HCT116 (cell line): Measurements from ENCODE around the gene ATP2B3. TPM values are rescaled to one million over a fixed set of nuclear protein-coding genes. Genes with fewer than 3 reads are reported as not detected.

Experiments
- ATAC-seq: fragments of 200-7000 bp; cut with Tn5 transposase; 2 replicates; pipeline ENCODE4 v1.9.1; 2020; ENCODE audit warnings: mild to moderate bottlenecking, moderate library complexity
- BruUV-seq: library from RNA; stranded (reverse); fragments of 400-500 nt; replicated peaks from 2 replicates; lab custom pipeline; 2021; lab: Mats Ljungman, UMichigan
- CTCF ChIA-PET: fragments of 300-600 bp; sonication (Branson Sonifier 250); formaldehyde crosslinking; loops from one replicate; lab custom pipeline; 2021; ENCODE audit warnings: antibody characterized with exemption; lab: Charles Lee
- POLR2A ChIA-PET: fragments of 300-600, 350-600 bp; sonication (Branson Sonifier 250); formaldehyde crosslinking; loops from one replicate; lab custom pipeline; 2021; ENCODE audit warnings: antibody characterized with exemption; lab: Charles Lee
- RAD21 ChIA-PET, 2 experiments: fragments of 300-600 bp; sonication (Branson Sonifier 250); formaldehyde crosslinking; loops; one replicate each; lab custom pipeline; 2023; ENCODE audit warnings: low total read pairs in 2 of 2; ENCODE audit not compliant: uncharacterized antibody in 2 of 2, unreplicated experiment in 2 of 2, low non-redundant PET in 1 of 2; lab: Charles Lee
- DNase-seq: peaks from one replicate; pipeline ENCODE4 v3.0.0-alpha.2; 2010; ENCODE audit warnings: low read depth, low spot score
- H2AFZ ChIP-seq: fragments of 200-600 bp; shearing (Covaris generic), sonication (generic); 2 replicates; pipeline ENCODE4 v1.6.1; 2017; ENCODE audit warnings: low read depth, mixed run types, mixed read lengths, antibody characterized with exemption, low read length; ENCODE audit not compliant: poor library complexity, severe bottlenecking
- H3K27ac ChIP-seq: 2 replicates; pipeline ENCODE4 v1.5.1; 2012; ENCODE audit warnings: low read depth, low read length
- H3K27me3 ChIP-seq: fragments of 200-600 bp; sonication (generic); 2 replicates; pipeline ENCODE4 v1.6.1; 2016; ENCODE audit warnings: mixed run types, low read length, mixed read lengths; ENCODE audit not compliant: insufficient read depth
- H3K36me3 ChIP-seq, 2 experiments: fragments of 200-500 bp in 1 of 2; fragments of 200-600 bp in 1 of 2; sonication (Bioruptor generic) in 1 of 2; sonication (generic) in 1 of 2; 2 replicates each; pipeline versions ENCODE4 v1.5.1 to v1.6.1; 2014 to 2016; ENCODE audit warnings: low read length in 2 of 2, inconsistent platforms in 1 of 2, mixed read lengths in 1 of 2, mixed run types in 1 of 2; ENCODE audit not compliant: insufficient read depth in 2 of 2, control insufficient read depth in 1 of 2
- H3K4me1 ChIP-seq, 2 experiments: fragments of 200-600 bp in 1 of 2; sonication (generic) in 1 of 2; 2 replicates each; pipeline versions ENCODE4 v1.5.1 to v1.6.1; 2012 to 2017; ENCODE audit warnings: low read length in 2 of 2, inconsistent platforms in 1 of 2, mild to moderate bottlenecking in 1 of 2, mixed read lengths in 1 of 2, mixed run types in 1 of 2, moderate library complexity in 1 of 2; ENCODE audit not compliant: insufficient read depth in 2 of 2, control insufficient read depth in 1 of 2
- H3K4me2 ChIP-seq: fragments of 200-600 bp; sonication (generic); 2 replicates; pipeline ENCODE4 v1.6.1; 2017; ENCODE audit warnings: mixed run types, low read length, mixed read lengths
- H3K4me3 ChIP-seq, 2 experiments: fragments of 200-600 bp in 1 of 2; sonication (generic) in 1 of 2; replicated peaks in 1 of 2; 2 replicates each; pipeline ENCODE4 v1.5.1; 2011 to 2016; ENCODE audit warnings: low read length in 2 of 2, control low read depth in 1 of 2, low read depth in 1 of 2, mild to moderate bottlenecking in 1 of 2, mixed read lengths in 1 of 2, mixed run types in 1 of 2
- H3K79me2 ChIP-seq: fragments of 200-600 bp; sonication (generic); 2 replicates; pipeline ENCODE4 v1.6.1; 2017; ENCODE audit warnings: mild to moderate bottlenecking, mixed run types, low read length, moderate library complexity, mixed read lengths; ENCODE audit not compliant: insufficient read depth
- H3K9ac ChIP-seq: fragments of 200-600 bp; sonication (generic); 2 replicates; pipeline ENCODE4 v1.6.1; 2016; ENCODE audit warnings: low read length, mixed read lengths
- H3K9me2 ChIP-seq: fragments of 200-600 bp; sonication (generic), shearing (Covaris generic); 2 replicates; pipeline ENCODE4 v1.6.1; 2017; ENCODE audit warnings: mixed run types, mild to moderate bottlenecking, moderate library complexity; ENCODE audit not compliant: insufficient read depth
- H3K9me3 ChIP-seq, 2 experiments: fragments of 200-500 bp in 1 of 2; fragments of 200-600 bp in 1 of 2; sonication (Bioruptor generic) in 1 of 2; sonication (generic) in 1 of 2; 2 replicates each; pipeline ENCODE4 v1.6.1; 2014 to 2017; ENCODE audit warnings: low read length in 2 of 2, mixed read lengths in 2 of 2, inconsistent platforms in 1 of 2, low read depth in 1 of 2, mild to moderate bottlenecking in 1 of 2, mixed run types in 1 of 2, moderate library complexity in 1 of 2; ENCODE audit not compliant: control insufficient read depth in 1 of 2, insufficient read depth in 1 of 2
- H4K20me1 ChIP-seq: fragments of 200-600 bp; sonication (generic), shearing (Covaris generic); 2 replicates; pipeline ENCODE4 v1.6.1; 2017; ENCODE audit warnings: mixed run types, mild to moderate bottlenecking, moderate library complexity; ENCODE audit not compliant: insufficient read depth
- CBX3 ChIP-seq: IDR thresholded peaks from 2 replicates; pipeline ENCODE4 v1.6.1; 2012; ENCODE audit warnings: low read depth
- CEBPB ChIP-seq: IDR thresholded peaks from 2 replicates; pipeline ENCODE4 v1.6.1; 2012; ENCODE audit warnings: low read depth
- ELF1 ChIP-seq: IDR thresholded peaks from 2 replicates; pipeline ENCODE4 v1.6.1; 2012; ENCODE audit warnings: low read depth, borderline replicate concordance
- POLR2A ChIP-seq: IDR thresholded peaks from 2 replicates; pipeline ENCODE4 v1.7.0; 2011; ENCODE audit warnings: borderline replicate concordance; ENCODE audit not compliant: insufficient read depth, insufficient read length; ENCODE audit errors: extremely low read depth
- POLR2AphosphoS5 ChIP-seq: IDR thresholded peaks from 2 replicates; pipeline ENCODE4 v1.6.1; 2011; ENCODE audit warnings: mild to moderate bottlenecking, low read depth, low read length, moderate library complexity
- REST ChIP-seq: IDR thresholded peaks from 2 replicates; pipeline ENCODE4 v1.6.1; 2012; ENCODE audit warnings: low read depth
- SIN3A ChIP-seq: IDR thresholded peaks from 2 replicates; pipeline ENCODE4 v1.6.1; 2012; ENCODE audit warnings: low read depth
- SP1 ChIP-seq: IDR thresholded peaks from 2 replicates; pipeline ENCODE4 v1.6.1; 2012; ENCODE audit warnings: low read depth
- SRF ChIP-seq: IDR thresholded peaks from 2 replicates; pipeline ENCODE4 v1.6.1; 2012; ENCODE audit warnings: low read depth
- ZFX ChIP-seq: fragments of 450-650 bp; IDR thresholded peaks from 2 replicates; pipeline ENCODE4 v1.6.1; 2017
- ZNF274 ChIP-seq: fragments of 200-500 bp; sonication (Bioruptor generic); IDR thresholded peaks from 2 replicates; pipeline ENCODE4 v1.6.1; 2014; ENCODE audit warnings: mild to moderate bottlenecking, low read depth, low read length, inconsistent platforms
- intact Hi-C: fragments of 100-400 bp; cut with micrococcal nuclease; formaldehyde crosslinking; loops from 2 replicates; pipeline ENCODE4 v1.10.0; 2022
- total RNA-seq: library from RNA; stranded (reverse); gene quantifications from one replicate; pipeline ENCODE4 v1.2.1, GENCODE V29; 2021; ENCODE audit not compliant: unreplicated experiment
- TF ChIP-seq, protein P1 (sequence below): IDR thresholded peaks from 2 replicates; pipeline ENCODE4 v1.6.1; 2012
- TF ChIP-seq, protein P2 (sequence below): IDR thresholded peaks from 2 replicates; pipeline ENCODE4 v1.6.1; 2011; ENCODE audit warnings: mild to moderate bottlenecking, low read length, moderate library complexity; ENCODE audit not compliant: insufficient replicate concordance; ENCODE audit errors: extremely low read depth

The ATP2B3 gene
- total RNA-seq, 1 experiment from 2014 or later: not detected

GRCh38 chrX:153511784-153512500 is 5.5 kb upstream of the ATP2B3 start (continued):
- TF ChIP-seq REST: no peak
- no peak for TF ChIP-seq CBX3

DNA sequence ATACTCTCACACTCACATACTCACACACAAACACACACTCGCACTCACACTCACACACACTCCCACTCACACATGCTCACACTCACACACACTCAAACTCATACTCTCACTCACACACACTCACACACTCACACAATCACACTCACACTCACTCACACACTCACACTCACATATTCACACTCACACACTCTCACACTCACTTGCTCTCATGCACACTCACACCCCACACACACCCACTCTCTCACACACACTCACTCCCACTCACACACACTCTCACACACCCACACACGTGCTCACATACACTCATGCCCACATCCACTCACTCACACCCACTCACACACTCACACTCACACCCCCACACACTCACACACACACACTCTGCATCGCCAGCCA is 4.9 kb upstream of the ATP2B3 start:
- POLR2A ChIA-PET: no interaction called here
- no peak overlapping the region for H3K4me3 ChIP-seq
- no peaks in the 10 kb centered on the region for H3K79me2 ChIP-seq
- TF ChIP-seq POLR2AphosphoS5 (no peak), SIN3A (no peak), CEBPB (no peak), POLR2A (no peak), SP1 (no peak), ZFX (no peak), ZNF274 (no peak), SRF (no peak), ELF1 (no peak)
- TF ChIP-seq, protein P1, sequence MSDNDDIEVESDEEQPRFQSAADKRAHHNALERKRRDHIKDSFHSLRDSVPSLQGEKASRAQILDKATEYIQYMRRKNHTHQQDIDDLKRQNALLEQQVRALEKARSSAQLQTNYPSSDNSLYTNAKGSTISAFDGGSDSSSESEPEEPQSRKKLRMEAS: no peak
- TF ChIP-seq, protein P2, sequence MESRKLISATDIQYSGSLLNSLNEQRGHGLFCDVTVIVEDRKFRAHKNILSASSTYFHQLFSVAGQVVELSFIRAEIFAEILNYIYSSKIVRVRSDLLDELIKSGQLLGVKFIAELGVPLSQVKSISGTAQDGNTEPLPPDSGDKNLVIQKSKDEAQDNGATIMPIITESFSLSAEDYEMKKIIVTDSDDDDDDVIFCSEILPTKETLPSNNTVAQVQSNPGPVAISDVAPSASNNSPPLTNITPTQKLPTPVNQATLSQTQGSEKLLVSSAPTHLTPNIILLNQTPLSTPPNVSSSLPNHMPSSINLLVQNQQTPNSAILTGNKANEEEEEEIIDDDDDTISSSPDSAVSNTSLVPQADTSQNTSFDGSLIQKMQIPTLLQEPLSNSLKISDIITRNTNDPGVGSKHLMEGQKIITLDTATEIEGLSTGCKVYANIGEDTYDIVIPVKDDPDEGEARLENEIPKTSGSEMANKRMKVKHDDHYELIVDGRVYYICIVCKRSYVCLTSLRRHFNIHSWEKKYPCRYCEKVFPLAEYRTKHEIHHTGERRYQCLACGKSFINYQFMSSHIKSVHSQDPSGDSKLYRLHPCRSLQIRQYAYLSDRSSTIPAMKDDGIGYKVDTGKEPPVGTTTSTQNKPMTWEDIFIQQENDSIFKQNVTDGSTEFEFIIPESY: no peak
- H3K9me3 ChIP-seq: no peaks in the 10 kb centered on the region
- BruUV-seq: no TSS peak
- ATAC-seq (no peak), DNase-seq (no peak)
- intact Hi-C loops: no loop called here
- H3K27ac ChIP-seq: no peak overlapping the region
- H3K4me2 ChIP-seq: no peak overlapping the region
- H4K20me1 ChIP-seq: no peaks in the 10 kb centered on the region
- no peak overlapping the region for H2AFZ ChIP-seq
- H3K27me3 ChIP-seq: no peaks in the 10 kb centered on the region
- RAD21 ChIA-PET: no interaction called here
- no peaks in the 10 kb centered on the region for H3K9me2 ChIP-seq
- H3K4me1 ChIP-seq: peaks cover 0 to 5% of the 10 kb centered on the region in 2 experiments; a peak in 1 of 4 replicates
- H3K36me3 ChIP-seq: no peaks in the 10 kb centered on the region
- CTCF ChIA-PET: no interaction called here
- no peak overlapping the region for H3K9ac ChIP-seq
